ENCODE data around the gene QSOX2. TPM values are rescaled to one million over a fixed set of nuclear protein-coding genes. Genes with fewer than 3 reads are reported as not detected.

QSOX2 gene
- total RNA-seq, 6 experiments from 2014 or later, result 2.9 to 8.7 (median 6.4) TPM

GRCh38 chr9:136219276-136219675 is 26.3 kb downstream of the QSOX2 start:
- intact Hi-C loops (cut with DNase I), result no loop called here
- no peak overlapping the region for H3K4me3 ChIP-seq
- TF ChIP-seq CTCF (IDR thresholded peaks at IDR 0.05), result no peak
- no peak for TF ChIP-seq POLR2A (IDR thresholded peaks at IDR 0.05)
- WGBS (ENCODE audit: insufficient coverage, low coverage, low lambda C conversion rate, missing lambda C conversion rate), result no CpG with 5 or more reads among the region's 13 CpGs
- H3K4me1 ChIP-seq, result no peaks in the 10 kb centered on the region
- no peak for ATAC-seq
- DNase-seq, result no peak
- H3K36me3 ChIP-seq, result peaks cover 0 to 19% (median 6%) of the 10 kb centered on the region in 4 donors
- H3K9me3 ChIP-seq, result no peaks in the 10 kb centered on the region
- H3K27ac ChIP-seq, result no peak overlapping the region
- no peaks in the 10 kb centered on the region for H3K27me3 ChIP-seq

GRCh38 chr9:136218673-136219072 is 26.9 kb downstream of the QSOX2 start:
- no peak for TF ChIP-seq CTCF (IDR thresholded peaks at IDR 0.05)
- no peak for TF ChIP-seq POLR2A (IDR thresholded peaks at IDR 0.05)
- intact Hi-C loops (cut with DNase I), result no loop called here
- Histone ChIP-seq H3K4me3 (no peak overlapping the region), H3K36me3 (peaks cover 0 to 19% (median 4%) of the 10 kb centered on the region in 4 donors), H3K9me3 (no peaks in the 10 kb centered on the region), H3K27ac (no peak overlapping the region), H3K27me3 (no peaks in the 10 kb centered on the region), H3K4me1 (no peaks in the 10 kb centered on the region)
- 90% methylated on average over 4 of the region's 15 CpGs for WGBS (ENCODE audit: insufficient coverage, low coverage, low lambda C conversion rate, missing lambda C conversion rate)
- ATAC-seq, result no peak
- DNase-seq, result no peak

DNA sequence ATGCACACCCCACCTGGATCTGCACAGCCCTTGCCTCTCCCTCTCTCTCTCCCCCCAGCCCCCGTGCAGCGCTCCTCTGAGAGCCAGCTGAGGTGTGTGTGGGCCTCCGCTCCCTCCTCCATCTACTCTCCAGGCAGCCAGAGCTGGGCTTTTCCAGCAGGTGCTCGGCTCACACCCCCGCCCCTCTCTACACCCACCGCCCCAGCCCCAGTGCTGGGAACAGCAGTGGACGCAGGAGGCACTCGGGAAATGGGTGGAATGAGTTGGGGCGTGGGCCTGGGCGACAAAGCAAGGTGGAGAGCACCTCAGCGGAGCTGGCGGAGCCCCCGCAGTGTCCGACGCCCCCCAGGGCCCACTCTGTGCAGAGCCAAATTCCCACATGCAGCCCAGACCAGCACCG is 27.3 kb downstream of the QSOX2 start:
- Histone ChIP-seq H3K27me3 (no peaks in the 10 kb centered on the region), H3K4me3 (no peak overlapping the region), H3K27ac (no peak overlapping the region), H3K4me1 (no peaks in the 10 kb centered on the region), H3K9me3 (no peaks in the 10 kb centered on the region), H3K36me3 (peaks cover 0 to 19% (median 4%) of the 10 kb centered on the region in 4 donors)
- WGBS (ENCODE audit: insufficient coverage, low coverage, low lambda C conversion rate, missing lambda C conversion rate), result 83% methylated on average over 1 of the region's 16 CpGs
- intact Hi-C loops (cut with DNase I), result no loop called here
- peak in 1 of 4 donors; percentile 13 for ATAC-seq
- DNase-seq, result no peak
- TF ChIP-seq CTCF (IDR thresholded peaks at IDR 0.05) (no peak), POLR2A (IDR thresholded peaks at IDR 0.05) (no peak)

DNA sequence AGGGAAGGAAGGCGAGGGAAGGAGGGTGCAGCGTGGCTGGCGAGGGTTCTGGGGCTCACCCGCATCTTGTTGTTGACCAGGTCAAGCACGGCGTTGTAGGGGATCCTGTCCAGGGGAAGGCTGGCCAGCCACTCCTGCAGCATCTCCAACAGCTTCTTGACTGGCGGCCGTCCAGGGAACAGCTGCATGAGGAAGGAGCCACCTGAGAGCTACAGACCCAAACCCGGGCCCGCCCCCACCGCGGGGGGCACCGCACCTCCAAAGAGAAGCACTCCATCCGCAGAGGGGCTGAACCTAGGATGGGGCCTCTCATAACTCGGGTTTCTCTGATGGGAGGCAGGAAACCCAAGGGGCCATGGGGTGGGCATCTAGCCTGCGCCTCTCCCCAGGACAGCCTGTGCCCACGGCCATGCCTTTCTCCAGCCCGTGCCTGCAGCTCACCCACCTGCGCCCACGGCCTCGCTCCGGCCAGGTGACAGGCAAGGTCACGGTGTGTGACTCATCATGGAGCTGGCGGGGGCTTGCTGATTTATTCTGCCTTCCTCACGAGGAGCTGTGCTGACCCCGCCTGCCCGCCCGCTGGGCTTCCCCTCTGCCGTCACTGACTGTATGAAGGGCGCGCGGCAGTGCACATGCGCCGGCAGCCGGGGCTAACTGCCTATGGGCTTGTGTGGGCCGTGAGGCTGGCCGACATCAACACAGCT is 28.9 kb downstream of the QSOX2 start:
- Histone ChIP-seq H3K27ac (no peak overlapping the region), H3K36me3 (peaks cover 0 to 19% (median 4%) of the 10 kb centered on the region in 4 donors), H3K27me3 (no peaks in the 10 kb centered on the region), H3K4me1 (no peaks in the 10 kb centered on the region), H3K9me3 (no peaks in the 10 kb centered on the region), H3K4me3 (no peak overlapping the region)
- ATAC-seq (peak in 1 of 4 donors; percentile 4), DNase-seq (no peak)
- TF ChIP-seq CTCF (IDR thresholded peaks at IDR 0.05) (no peak), POLR2A (IDR thresholded peaks at IDR 0.05) (no peak)
- intact Hi-C loops (cut with DNase I), result no loop called here
- WGBS (ENCODE audit: insufficient coverage, low coverage, low lambda C conversion rate, missing lambda C conversion rate), result 91% methylated on average over 8 of the region's 37 CpGs

Data from right lobe of liver (tissue), 6 donors.